Measurements from ENCODE around the gene PCGF1. TPM values are rescaled to one million over a fixed set of nuclear protein-coding genes. Genes with fewer than 3 reads are reported as not detected.

Gene PCGF1
- total and polyA plus RNA-seq, 2 of the 13 experiments (the other 11 are each of a cell fraction or from before 2014, with no cell fraction given), result 20.4 to 22.6 TPM

DNA sequence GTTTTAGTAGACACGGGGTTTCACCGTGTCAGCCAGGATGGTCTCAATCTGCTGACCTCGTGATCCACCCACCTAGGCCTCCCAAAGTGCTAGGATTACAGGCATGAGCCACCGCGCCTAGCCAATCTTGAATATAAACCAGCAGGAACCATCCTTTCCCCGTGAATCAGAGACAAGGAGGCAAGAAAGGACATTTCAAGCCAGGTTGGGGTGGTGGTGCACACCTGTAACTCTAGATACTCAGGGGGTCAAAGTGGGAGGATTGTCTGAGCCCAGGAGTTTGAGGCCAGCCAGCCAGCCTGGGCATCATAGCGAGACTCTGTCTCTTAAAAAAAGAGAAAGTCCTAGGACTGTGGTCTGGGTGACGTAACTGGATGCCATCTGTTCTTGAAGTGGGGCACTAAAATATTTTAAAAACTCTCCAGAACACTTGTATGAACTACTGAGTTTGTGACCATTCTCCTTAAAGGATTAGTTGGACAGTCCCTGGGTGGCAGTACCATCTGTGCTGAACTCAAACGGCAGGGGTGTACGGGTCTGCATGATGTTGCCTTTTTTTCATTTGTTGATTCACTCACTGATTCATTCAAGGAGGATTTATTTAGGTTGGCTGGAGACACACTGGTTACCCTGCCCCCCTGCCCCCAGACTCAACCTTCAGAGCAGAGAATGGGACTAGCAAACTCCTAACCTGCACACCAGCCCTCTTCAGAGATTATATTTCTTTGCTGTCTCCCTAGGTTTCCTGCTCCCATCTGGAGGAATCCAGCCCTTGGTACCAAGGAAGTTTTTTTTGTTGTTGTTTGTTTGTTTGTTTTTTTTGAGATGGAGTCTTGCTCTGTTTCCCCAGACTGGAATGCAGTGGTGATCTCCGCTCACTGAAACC lies 3.9 kb upstream of the PCGF1 start (continued):
- TF ChIP-seq ZNF292 (CRISPR knock-in tag; IDR thresholded peaks at IDR 0.05; ENCODE audit: borderline replicate concordance, low read depth), result no peak
- TF ChIP-seq KDM5B (CRISPR knock-in tag; IDR thresholded peaks at IDR 0.05; ENCODE audit: borderline replicate concordance), result 0 out of 2 replicates have a peak, but pooled peaks have one; percentile 47
- 0 out of 2 replicates have a peak, but pooled peaks have one; percentile 8 for TF ChIP-seq ZNF121 (CRISPR knock-in tag; IDR thresholded peaks at IDR 0.05)
- TF ChIP-seq GATAD2A (CRISPR knock-in tag; IDR thresholded peaks at IDR 0.05), result no peak
- no peak for TF ChIP-seq ZNF331 (CRISPR knock-in tag; IDR thresholded peaks at IDR 0.05)
- TF ChIP-seq ZMAT3 (CRISPR knock-in tag; conservative IDR thresholded peaks at IDR 0.05), result no peak
- no peak for TF ChIP-seq ZNF660 (CRISPR knock-in tag; IDR thresholded peaks at IDR 0.05; ENCODE audit: borderline replicate concordance, low read depth)
- no peak for TF ChIP-seq MIER2 (CRISPR knock-in tag; IDR thresholded peaks at IDR 0.05)
- TF ChIP-seq MED8 (CRISPR knock-in tag; IDR thresholded peaks at IDR 0.05; ENCODE audit: insufficient replicate concordance), result peak; percentile 42
- TF ChIP-seq ZNF30 (CRISPR knock-in tag; IDR thresholded peaks at IDR 0.05), result no peak
- TF ChIP-seq KDM2A (CRISPR knock-in tag; IDR thresholded peaks at IDR 0.05; ENCODE audit: borderline replicate concordance, low read depth), result 0 out of 2 replicates have a peak, but pooled peaks have one; percentile 30
- no peak for TF ChIP-seq ZNF235 (CRISPR knock-in tag; IDR thresholded peaks at IDR 0.05; ENCODE audit: borderline replicate concordance)
- no peak for TF ChIP-seq DNMT3B (CRISPR knock-in tag; conservative IDR thresholded peaks at IDR 0.05)

DNA sequence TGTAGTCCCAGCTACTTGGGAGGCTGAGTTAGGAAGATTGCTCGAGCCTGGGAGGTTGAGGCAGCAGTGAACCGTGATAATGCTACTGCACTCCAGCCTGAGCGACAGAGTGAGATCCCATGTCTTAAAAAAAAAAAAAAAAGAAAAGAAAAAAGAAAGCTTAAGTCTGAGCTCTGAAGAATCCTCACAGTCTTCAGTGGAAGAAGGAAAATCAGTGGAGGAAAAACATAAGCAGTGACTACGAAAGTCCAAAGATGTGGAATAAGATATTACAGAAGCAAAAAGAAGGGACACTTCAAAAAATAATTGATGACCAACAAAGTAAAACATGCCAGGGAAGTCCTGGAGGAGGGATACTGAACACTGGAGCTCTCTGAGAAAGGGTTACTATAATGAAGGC lies 2.8 kb upstream of the PCGF1 start:
- no peak overlapping the region for H3K4me2 ChIP-seq (ENCODE audit: low read depth, low read length)
- H2AFZ ChIP-seq (ENCODE audit: low read length), result no peak overlapping the region
- no peak for FAIRE-seq
- peaks cover 16% of the 10 kb centered on the region for H3K79me2 ChIP-seq (ENCODE audit: insufficient read depth, low read length)
- H3K4me3 ChIP-seq (replicated peaks in 1 of 3; ENCODE audit: insufficient read depth in 1 of 3, low read depth in 2 of 3, low read length in 3 of 3), result no peak overlapping the region
- no peak overlapping the region for H3K9ac ChIP-seq (ENCODE audit: insufficient read depth, low read depth, low read length)
- H3K36me3 ChIP-seq (replicated peaks in 1 of 2; ENCODE audit: control insufficient read depth in 1 of 2, insufficient read depth in 2 of 2, low read length in 2 of 2), result no peaks in the 10 kb centered on the region; a peak in 4 of 5 replicates
- POLR2A ChIA-PET, result interaction anchor here (0.8 to 16.5 kb wide), 9 partner anchors 8 to 311 kb away, joined by 3 to 795 read pairs (median 5); partner anchors contain the start of genes AUP1, CCDC142, DQX1 and HTRA2
- no peak for ATAC-seq
- H4K20me1 ChIP-seq (ENCODE audit: insufficient read depth, low read length), result no peaks in the 10 kb centered on the region
- DNase-seq (ENCODE audit: low spot score), result no peak
- WGBS (ENCODE audit: low lambda C conversion rate), result 88% methylated on average over 4 of the region's 4 CpGs
- intact Hi-C loops (cut with micrococcal nuclease; ENCODE audit: unreplicated experiment), result no loop called here
- H3K27me3 ChIP-seq (ENCODE audit: control insufficient read depth in 1 of 2, insufficient read depth in 2 of 2, low read length in 2 of 2), result no peaks in the 10 kb centered on the region; a peak in 1 of 5 replicates
- H3K9me3 ChIP-seq (ENCODE audit: low read length), result no peaks in the 10 kb centered on the region
- in situ Hi-C loops (cut with HindIII; ENCODE audit: extremely low pct_ligation_motif_present, low pct_unique_long_range_greater_than_20kb), result no loop called here
- H3K4me1 ChIP-seq (ENCODE audit: insufficient read depth, low read length), result peaks cover 71% of the 10 kb centered on the region
- no TSS peak for BruUV-seq (replicated peaks)
- no peak overlapping the region for H3K27ac ChIP-seq (ENCODE audit: extremely low read length, insufficient read depth, low read length)
- CTCF ChIA-PET (ENCODE audit: low intra/inter-chr PET ratio, low total read pairs), result no interaction called here
- TF ChIP-seq ZNF607 (CRISPR knock-in tag; IDR thresholded peaks at IDR 0.05; ENCODE audit: borderline replicate concordance) (no peak), ZIK1 (CRISPR knock-in tag; IDR thresholded peaks at IDR 0.05; ENCODE audit: borderline replicate concordance, low read depth) (no peak), NFIB (CRISPR knock-in tag; IDR thresholded peaks at IDR 0.05; ENCODE audit: borderline replicate concordance) (no peak), HNRNPL (IDR thresholded peaks at IDR 0.05; ENCODE audit: low read depth, low read length) (no peak), CC2D1A (CRISPR knock-in tag; IDR thresholded peaks at IDR 0.05) (no peak)
